ENCODE measurements around the gene PXDN.
"Not testable (repeated sequence)": the region's sequence is repeated elsewhere in the genome, so short reads cannot be mapped to it uniquely, and the experiment has no call there.

PXDN gene

GRCh38 chr2:1726558-1726957, 17.8 kb downstream of the PXDN start:
- no peak for DNase-seq (ENCODE audit: low read depth)

- not testable (repeated sequence) for DNase-seq (ENCODE audit: low read depth)
Observed at GRCh38 chr2:1724351-1724750, 20.0 kb downstream of the PXDN start.

GRCh38 chr2:1723397-1724042, 20.8 kb downstream of the PXDN start:
- DNase-seq (ENCODE audit: low read depth): no peak

- no peak for DNase-seq (ENCODE audit: low read depth)
Observed at GRCh38 chr2:1722692-1723091, 21.6 kb downstream of the PXDN start.

GRCh38 chr2:1721706-1722646, 22.3 kb downstream of the PXDN start:
- DNase-seq (ENCODE audit: low read depth): peak; percentile 69

- DNase-seq (ENCODE audit: low read depth): no peak
Observed at GRCh38 chr2:1718339-1719220, 25.7 kb downstream of the PXDN start.

- DNase-seq (ENCODE audit: low read depth): no peak
Observed at GRCh38 chr2:1717113-1717512, 27.2 kb downstream of the PXDN start.

- no peak for DNase-seq (ENCODE audit: low read depth)
Observed at GRCh38 chr2:1716441-1716840, 27.9 kb downstream of the PXDN start.

GRCh38 chr2:1716014-1716305, 28.4 kb downstream of the PXDN start:
- not testable (repeated sequence) for DNase-seq (ENCODE audit: low read depth)

- DNase-seq (ENCODE audit: low read depth): peak; percentile 60
Observed at GRCh38 chr2:1715184-1716013, 28.9 kb downstream of the PXDN start.

GRCh38 chr2:1714291-1715064, 29.8 kb downstream of the PXDN start:
- DNase-seq (ENCODE audit: low read depth): no peak

- no peak for DNase-seq (ENCODE audit: low read depth)
Observed at GRCh38 chr2:1713839-1714236, 30.5 kb downstream of the PXDN start.

GRCh38 chr2:1713142-1713838, 31.0 kb downstream of the PXDN start:
- DNase-seq (ENCODE audit: low read depth): no peak

- no peak for DNase-seq (ENCODE audit: low read depth)
Observed at GRCh38 chr2:1709946-1710560, 34.3 kb downstream of the PXDN start.

GRCh38 chr2:1709335-1709605, 35.0 kb downstream of the PXDN start:
- no peak for DNase-seq (ENCODE audit: low read depth)

- DNase-seq (ENCODE audit: low read depth): no peak
Observed at GRCh38 chr2:1708476-1709334, 35.6 kb downstream of the PXDN start.

- DNase-seq (ENCODE audit: low read depth): peak; percentile 94
Observed at GRCh38 chr2:1707771-1708418, 36.4 kb downstream of the PXDN start.

- DNase-seq (ENCODE audit: low read depth): not testable (repeated sequence)
Observed at GRCh38 chr2:1706089-1706841, 38.0 kb downstream of the PXDN start.
